ENCODE measurements around the gene SVIP.

SVIP gene

GRCh38 chr11:22829231-22830081 is at the start of gene SVIP:
TSS of gene SVIP (minus strand) at chr11:22829801. CDS start at chr11:22829748, 53 bp downstream.
- in situ Hi-C loops (cut with HindIII; ENCODE audit: low sequenced_read_pairs) = loop anchor here (5.0 kb wide), 1 partner anchor 37 kb away; no protein-coding TSS in a partner anchor

GRCh38 chr11:22878604-22879003 is 49.0 kb upstream of the SVIP start:
- in situ Hi-C loops (cut with HindIII; ENCODE audit: low sequenced_read_pairs) = no loop called here

DNA sequence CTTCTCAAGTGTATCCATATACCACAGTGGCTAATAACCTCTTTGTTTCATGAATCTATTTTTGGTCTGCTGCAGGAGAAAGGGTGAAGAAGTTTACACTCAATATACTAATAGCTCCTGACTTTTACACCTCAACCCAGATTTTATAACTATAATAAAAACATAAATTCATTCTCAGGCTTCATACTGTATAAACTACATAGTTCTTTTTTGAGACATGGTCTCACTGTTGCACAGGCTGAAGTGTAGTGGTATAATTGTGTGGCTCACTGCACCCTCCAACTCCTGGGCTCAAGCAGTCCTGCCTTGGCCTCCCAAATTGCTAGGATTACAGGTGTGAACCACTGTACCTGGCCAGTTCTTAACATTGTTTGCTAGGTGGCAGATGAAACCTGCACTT is 48.4 kb upstream of the SVIP start:
- in situ Hi-C loops (cut with HindIII; ENCODE audit: low sequenced_read_pairs) = no loop called here

DNA sequence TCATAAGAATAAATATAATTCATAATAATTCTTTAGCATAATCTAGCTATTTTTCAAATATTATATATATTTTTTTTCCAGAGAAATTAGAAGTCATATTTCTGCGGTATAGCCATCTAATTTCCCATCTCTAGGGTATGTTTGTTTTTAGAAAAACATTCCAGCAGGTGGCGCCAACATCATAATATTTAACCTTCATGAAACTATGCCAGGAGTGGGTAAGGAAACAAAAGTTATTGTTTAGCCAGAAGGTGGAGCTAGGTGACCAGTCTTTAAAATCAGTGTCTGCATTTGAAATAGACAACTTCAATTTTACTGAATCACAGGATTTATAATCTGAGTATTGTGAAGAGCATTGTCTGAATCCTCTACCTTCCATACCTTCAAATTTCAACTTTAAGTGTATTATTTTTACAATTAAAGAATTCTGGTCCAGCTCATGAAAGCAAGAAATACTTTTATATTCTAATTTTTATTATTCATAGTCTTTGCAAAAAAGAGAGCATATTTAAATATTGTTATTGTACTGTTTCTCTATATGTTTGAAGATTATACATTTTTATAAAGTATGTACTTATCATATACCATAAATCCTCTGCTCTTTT is 46.4 kb upstream of the SVIP start:
- in situ Hi-C loops (cut with HindIII; ENCODE audit: low sequenced_read_pairs) = no loop called here

DNA sequence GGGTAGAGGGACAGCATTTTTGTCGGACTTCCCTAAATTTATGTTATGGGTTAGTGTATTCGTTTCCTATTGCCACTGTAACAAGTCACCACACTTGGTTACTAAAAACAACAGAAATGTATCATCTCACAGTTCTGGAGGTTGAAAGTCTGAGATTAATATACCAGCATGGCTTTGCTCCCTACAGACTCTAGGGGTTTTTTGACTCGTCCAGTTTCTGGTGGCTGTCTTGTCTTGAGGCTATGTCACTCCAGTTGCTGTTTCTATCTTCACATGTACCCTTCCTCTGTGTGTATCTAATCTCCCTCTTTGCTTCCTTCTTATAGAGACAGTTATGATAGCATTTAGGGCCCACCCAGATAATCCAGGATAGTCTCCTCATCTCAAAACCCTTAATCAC is 39.7 kb upstream of the SVIP start:
- in situ Hi-C loops (cut with HindIII; ENCODE audit: low sequenced_read_pairs) = no loop called here

GRCh38 chr11:22860241-22860640 is 30.6 kb upstream of the SVIP start, which contains the start of gene CCDC179:
TSS of gene CCDC179 (minus strand) at chr11:22860474. CDS start at chr11:22860421, 53 bp downstream.
- in situ Hi-C loops (cut with HindIII; ENCODE audit: low sequenced_read_pairs) = no loop called here

GRCh38 chr11:22859756-22860155 is 30.2 kb upstream of the SVIP start:
- in situ Hi-C loops (cut with HindIII; ENCODE audit: low sequenced_read_pairs) = no loop called here

DNA sequence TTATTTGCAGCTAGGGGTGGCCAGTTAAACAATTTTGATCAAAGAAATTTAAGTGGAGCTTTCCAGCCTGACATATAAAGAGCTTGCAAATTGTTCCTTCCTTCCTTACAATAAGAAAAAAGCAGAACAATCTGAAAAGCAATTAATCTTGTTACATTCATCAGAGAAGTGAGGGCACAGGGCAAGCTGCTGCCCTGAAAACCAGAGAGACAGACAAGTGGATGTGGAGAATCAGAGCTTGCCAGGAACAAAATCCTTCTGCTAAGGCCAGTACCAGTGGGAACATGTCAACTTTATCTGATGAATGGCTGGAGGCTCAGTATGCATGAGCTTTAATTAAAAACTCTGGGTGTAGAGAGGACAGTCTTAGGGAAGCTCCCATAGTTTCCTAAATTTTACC is 21.9 kb upstream of the SVIP start:
- in situ Hi-C loops (cut with HindIII; ENCODE audit: low sequenced_read_pairs) = no loop called here

DNA sequence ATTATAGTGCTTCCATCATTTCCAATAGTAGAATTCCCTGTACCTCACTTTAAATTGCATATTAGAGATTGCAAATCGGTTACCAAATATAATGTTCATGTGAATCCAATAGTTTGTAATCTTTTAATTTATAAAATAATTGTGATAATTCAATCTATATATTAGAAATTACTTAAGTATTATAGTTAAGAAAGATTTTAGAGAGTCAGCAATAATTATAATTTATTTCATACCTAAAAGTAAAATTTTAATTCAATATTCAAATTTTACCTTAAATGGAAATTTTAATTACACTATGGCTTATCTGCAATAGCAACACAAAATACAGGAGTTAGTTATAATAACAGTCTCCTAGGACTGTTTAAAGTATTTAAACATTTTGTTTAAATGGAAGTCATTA is 17.1 kb upstream of the SVIP start:
- in situ Hi-C loops (cut with HindIII; ENCODE audit: low sequenced_read_pairs) = no loop called here

- in situ Hi-C loops (cut with HindIII; ENCODE audit: low sequenced_read_pairs) = no loop called here
These were observed 2.9 kb upstream of the SVIP start for GRCh38 chr11:22832315-22833015.

GRCh38 chr11:22830082-22830414 is 447 bp upstream of the SVIP start:
- in situ Hi-C loops (cut with HindIII; ENCODE audit: low sequenced_read_pairs) = no loop called here

DNA sequence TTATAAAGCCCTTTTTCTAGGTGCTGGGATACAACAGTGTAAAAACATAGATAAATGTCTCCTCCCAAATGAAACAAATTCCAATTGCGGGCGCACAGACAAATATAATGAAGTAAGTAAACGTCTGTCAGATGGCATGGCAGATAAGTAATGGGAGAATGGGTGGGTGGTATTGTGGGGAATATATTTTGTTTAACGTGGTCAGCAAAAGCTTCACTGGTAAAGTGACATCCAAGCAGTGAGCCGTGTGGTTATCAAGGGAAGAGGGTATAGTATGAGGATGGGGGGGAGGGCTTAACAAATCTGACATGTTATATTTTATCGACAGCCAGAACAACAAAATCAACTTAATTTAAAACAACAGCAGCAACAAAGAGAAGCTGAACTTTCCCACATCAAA is 1.2 kb downstream of the SVIP start:
- in situ Hi-C loops (cut with HindIII; ENCODE audit: low sequenced_read_pairs) = loop anchor here (5.0 kb wide), 1 partner anchor 36 kb away; no protein-coding TSS in a partner anchor

- in situ Hi-C loops (cut with HindIII; ENCODE audit: low sequenced_read_pairs) = no loop called here
These were observed 7.4 kb downstream of the SVIP start for GRCh38 chr11:22822203-22822602.

- in situ Hi-C loops (cut with HindIII; ENCODE audit: low sequenced_read_pairs) = no loop called here
These were observed 19.7 kb downstream of the SVIP start for GRCh38 chr11:22809893-22810292.

DNA sequence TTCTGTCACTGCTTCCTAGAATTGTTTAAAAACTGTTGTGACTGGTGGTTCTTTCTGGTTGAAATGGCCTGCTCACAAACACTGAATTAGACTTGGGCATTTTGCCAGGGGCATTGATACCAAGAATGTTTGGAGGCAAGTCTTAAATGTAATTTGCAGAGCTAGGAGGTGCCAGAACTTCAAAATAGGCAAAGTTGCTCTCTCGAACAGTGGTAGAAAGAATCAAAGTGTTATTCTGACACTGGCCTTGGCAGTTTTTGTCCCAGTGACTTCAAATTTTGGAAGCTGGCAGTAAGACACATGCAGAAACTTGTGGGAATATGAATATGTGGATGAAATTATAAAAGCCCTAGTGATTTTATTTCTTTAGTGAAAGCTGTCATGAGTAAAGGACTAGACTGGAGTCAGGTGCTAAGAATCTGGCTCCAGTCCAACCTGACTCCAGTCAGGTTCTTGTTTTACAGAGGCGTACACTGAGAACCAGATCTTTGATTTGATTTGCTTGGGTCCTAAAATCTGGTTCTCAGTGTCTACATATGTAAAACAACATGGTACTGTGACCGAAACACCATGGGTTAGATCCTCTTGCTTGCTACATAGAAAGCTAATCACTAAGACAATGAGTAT is 20.9 kb downstream of the SVIP start:
- in situ Hi-C loops (cut with HindIII; ENCODE audit: low sequenced_read_pairs) = no loop called here

DNA sequence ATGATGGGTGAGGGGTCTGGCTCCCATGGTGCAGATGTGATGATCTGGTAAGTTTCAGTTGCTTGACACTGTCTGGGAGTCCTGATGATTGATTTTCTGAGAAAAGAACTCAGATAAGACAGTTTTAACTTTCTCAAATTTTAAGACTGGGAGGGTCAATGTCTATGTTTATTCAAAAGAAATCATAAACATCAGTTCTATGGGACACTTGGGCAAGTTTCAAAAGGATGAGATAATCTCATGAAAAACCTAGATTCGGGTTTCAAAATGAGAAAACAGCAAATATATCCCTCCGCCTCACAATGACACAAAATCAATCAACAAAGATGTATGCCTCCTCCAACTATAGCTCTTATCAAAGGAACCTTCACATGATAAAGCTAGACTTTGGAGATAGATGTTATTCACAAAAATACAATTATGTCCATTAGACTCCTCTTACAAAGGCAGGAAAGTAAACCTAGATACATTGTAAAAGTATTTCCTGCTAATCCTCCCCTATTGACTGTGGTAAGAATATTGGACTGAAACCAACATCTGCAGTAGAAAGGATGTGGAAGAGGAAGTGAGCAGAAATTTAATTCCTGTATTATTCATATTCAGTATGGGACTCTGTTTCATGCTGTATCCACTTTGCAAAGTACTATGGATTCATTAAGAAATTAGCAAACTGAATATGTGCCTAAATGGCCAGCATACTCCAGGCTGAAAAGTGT is 21.6 kb downstream of the SVIP start:
- in situ Hi-C loops (cut with HindIII; ENCODE audit: low sequenced_read_pairs) = no loop called here

- in situ Hi-C loops (cut with HindIII; ENCODE audit: low sequenced_read_pairs) = no loop called here
These were observed 22.2 kb downstream of the SVIP start for GRCh38 chr11:22807391-22807790.

GRCh38 chr11:22802861-22803260 is 26.7 kb downstream of the SVIP start:
- in situ Hi-C loops (cut with HindIII; ENCODE audit: low sequenced_read_pairs) = no loop called here

DNA sequence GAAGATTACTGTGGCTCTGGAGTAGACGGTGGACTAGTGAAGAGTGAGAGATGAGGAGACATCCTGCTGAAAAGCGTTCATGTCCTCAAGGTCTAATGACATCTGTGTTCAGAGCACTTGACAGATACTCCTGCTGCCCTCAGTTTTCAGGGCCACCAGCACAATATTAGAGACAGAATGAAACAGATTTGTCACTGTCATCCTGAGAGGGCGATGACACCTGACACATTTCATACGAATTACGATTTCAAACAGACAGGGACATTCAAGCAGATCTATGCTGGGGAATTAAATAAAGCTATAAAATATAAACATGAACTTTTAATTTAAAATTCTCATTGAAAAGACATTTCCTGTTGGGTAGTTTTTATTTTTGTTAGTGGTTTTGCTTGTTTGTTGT is 29.1 kb downstream of the SVIP start:
- in situ Hi-C loops (cut with HindIII; ENCODE audit: low sequenced_read_pairs) = no loop called here

DNA sequence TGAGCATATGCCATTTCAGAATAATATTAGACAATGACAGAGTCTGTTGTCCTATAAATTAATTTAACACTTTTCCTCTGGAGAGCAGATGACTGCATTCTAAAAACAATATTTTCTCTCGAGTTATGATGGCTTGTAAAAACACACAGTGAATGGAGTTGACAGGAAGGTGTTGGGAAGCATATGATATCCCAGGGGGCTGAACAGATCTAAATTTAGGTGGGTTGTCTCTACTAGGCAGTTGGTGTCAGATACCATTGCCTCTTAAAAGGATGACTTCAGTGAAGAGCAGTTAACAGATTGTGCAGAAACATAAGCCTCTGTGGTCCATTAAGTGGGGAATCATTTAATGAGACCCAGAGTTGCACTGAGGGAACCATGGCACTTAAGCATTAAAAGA is 30.7 kb downstream of the SVIP start:
- in situ Hi-C loops (cut with HindIII; ENCODE audit: low sequenced_read_pairs) = no loop called here

- in situ Hi-C loops (cut with HindIII; ENCODE audit: low sequenced_read_pairs) = no loop called here
These were observed 32.6 kb downstream of the SVIP start for GRCh38 chr11:22797047-22797446.

Data from endothelial cell of hepatic sinusoid (primary cell).